Measurements from ENCODE around the gene RBMS1. TPM values are rescaled to one million over a fixed set of nuclear protein-coding genes. Genes with fewer than 3 reads are reported as not detected.

RBMS1 gene
- total RNA-seq, 5 donors from 2014 or later (not counting 1 experiment from before 2014, with no cell fraction given) = 94.2 to 137 (median 105) TPM

DNA sequence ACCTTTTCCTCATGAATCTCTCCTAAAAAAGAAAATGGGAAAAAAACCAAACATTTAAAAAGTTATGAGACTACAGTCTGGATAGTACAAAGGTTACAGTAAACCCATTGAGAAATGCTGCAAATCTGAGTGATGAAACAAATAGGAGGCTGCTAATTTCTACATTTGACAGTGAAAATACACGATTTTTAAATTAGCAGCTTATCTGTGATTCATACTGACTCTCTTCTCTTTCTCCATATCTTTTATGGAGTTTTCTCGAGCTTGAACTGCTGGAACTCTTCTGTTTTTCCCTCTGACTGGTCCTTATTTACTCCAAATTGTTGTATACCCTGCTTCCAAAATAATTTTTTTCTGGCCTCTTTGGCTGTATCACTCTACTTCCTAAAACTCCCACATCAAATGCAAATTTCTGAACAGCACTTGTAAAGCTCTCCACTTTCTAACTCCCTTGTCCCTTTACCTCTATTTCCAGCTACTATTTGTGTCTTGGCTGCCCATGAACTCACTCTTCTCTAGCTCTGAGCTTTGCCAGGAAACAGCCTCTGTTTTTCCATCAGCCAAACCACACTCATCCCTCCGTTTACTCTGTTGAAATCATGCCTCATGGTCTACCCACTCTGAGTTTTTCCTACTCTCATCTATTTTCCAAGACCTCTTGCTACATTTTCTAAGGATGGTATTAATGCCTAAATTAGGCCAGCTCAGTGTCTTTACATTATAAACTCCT is 73.7 kb downstream of the RBMS1 start:
- Mint-ChIP-seq H3K36me3 (peaks cover 5% of the 10 kb centered on the region), H3K4me1 (peaks cover 65 to 79% (median 71%) of the 10 kb centered on the region in 3 donors), H3K4me3 (peak overlapping the region in 1 of 3 donors; percentile 0), H3K9me3 (no peaks in the 10 kb centered on the region), H3K27me3 (no peaks in the 10 kb centered on the region), H3K27ac (peak overlapping the region; percentile 5 to 11)
- no peak overlapping the region for H3K27ac ChIP-seq (ENCODE audit: low read length)
- ATAC-seq (replicated peaks in 1 of 4) (no peak), DNase-seq (no peak)
- CTCF ChIA-PET = interaction anchor here (0.5 to 1.6 kb wide), 4 partner anchors 9 to 96 kb away, joined by 3 to 5 read pairs (median 4); no protein-coding TSS in a partner anchor
- no peak overlapping the region for H3K4me3 ChIP-seq (ENCODE audit: control insufficient read depth in 1 of 2, extremely low read depth in 1 of 2, low read length in 1 of 2)
- H3K36me3 ChIP-seq (ENCODE audit: control insufficient read depth in 2 of 2, extremely low read depth in 1 of 2, insufficient read depth in 1 of 2, low read length in 1 of 2) = no peaks in the 10 kb centered on the region
- H3K27me3 ChIP-seq (replicated peaks in 1 of 2; ENCODE audit: control insufficient read depth in 2 of 2, extremely low read depth in 1 of 2, insufficient read depth in 2 of 2, low read length in 1 of 2) = no peaks in the 10 kb centered on the region
- peaks cover 15 to 34% of the 10 kb centered on the region in 2 experiments for H3K4me1 ChIP-seq (ENCODE audit: control insufficient read depth in 1 of 2, extremely low read depth in 1 of 2, insufficient read depth in 2 of 2, low read length in 2 of 2)
- POLR2A ChIA-PET = interaction anchor here in 1 of 2 donors (0.8 kb wide), 1 partner anchor 13 kb away, joined by 3 read pairs; no protein-coding TSS in a partner anchor
- H3K9me3 ChIP-seq = no peaks in the 10 kb centered on the region
- 79% methylated on average over 3 of the region's 3 CpGs for WGBS (ENCODE audit: insufficient coverage)

DNA sequence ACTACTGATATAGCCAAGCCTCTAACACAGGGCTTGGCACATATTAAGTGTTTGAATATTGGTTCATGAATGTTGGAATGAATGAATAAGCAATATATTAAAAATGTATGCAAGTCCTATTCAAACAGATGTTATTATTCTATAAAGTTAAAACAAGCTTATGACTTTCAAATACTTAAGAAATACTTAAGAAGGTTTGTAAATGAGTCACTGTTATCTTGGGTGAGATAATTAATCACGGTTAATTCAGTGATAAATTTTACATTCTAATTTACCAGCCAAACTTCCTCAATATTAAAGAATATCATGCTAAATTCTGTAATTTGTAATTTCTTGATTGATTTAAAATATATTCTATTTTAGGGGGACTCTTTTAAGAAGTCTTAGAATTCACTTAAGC is 74.8 kb downstream of the RBMS1 start:
- H3K27me3 Mint-ChIP-seq = no peaks in the 10 kb centered on the region
- CTCF ChIA-PET = interaction anchor here (0.5 to 1.6 kb wide), 5 partner anchors 10 to 356 kb away, joined by 3 to 6 read pairs (median 4); no protein-coding TSS in a partner anchor
- peaks cover 70 to 80% (median 71%) of the 10 kb centered on the region in 3 donors for H3K4me1 Mint-ChIP-seq
- H3K4me3 Mint-ChIP-seq = no peak overlapping the region
- POLR2A ChIA-PET = interaction anchor here (0.6 to 0.7 kb wide), 2 partner anchors 14 to 15 kb away, joined by 3 read pairs; no protein-coding TSS in a partner anchor
- H3K4me1 ChIP-seq (ENCODE audit: control insufficient read depth in 1 of 2, extremely low read depth in 1 of 2, insufficient read depth in 2 of 2, low read length in 2 of 2) = peaks cover 14 to 33% of the 10 kb centered on the region in 2 experiments
- DNase-seq (no peak), ATAC-seq (replicated peaks in 1 of 4) (no peak)
- H3K36me3 ChIP-seq (ENCODE audit: control insufficient read depth in 2 of 2, extremely low read depth in 1 of 2, insufficient read depth in 1 of 2, low read length in 1 of 2) = no peaks in the 10 kb centered on the region
- peaks cover 5% of the 10 kb centered on the region for H3K36me3 Mint-ChIP-seq
- no peak overlapping the region for H3K27ac ChIP-seq (ENCODE audit: low read length)
- H3K9me3 Mint-ChIP-seq = no peaks in the 10 kb centered on the region
- no peaks in the 10 kb centered on the region for H3K27me3 ChIP-seq (replicated peaks in 1 of 2; ENCODE audit: control insufficient read depth in 2 of 2, extremely low read depth in 1 of 2, insufficient read depth in 2 of 2, low read length in 1 of 2)
- H3K4me3 ChIP-seq (ENCODE audit: control insufficient read depth in 1 of 2, extremely low read depth in 1 of 2, low read length in 1 of 2) = no peak overlapping the region
- no peaks in the 10 kb centered on the region for H3K9me3 ChIP-seq
- whole genome bisulfite sequencing (ENCODE audit: insufficient coverage) = no CpG with 5 or more reads among the region's 1 CpG
- peak overlapping the region in 1 of 2 donors; percentile 40 for H3K27ac Mint-ChIP-seq

GRCh38 chr2:160418398-160418765 is 75.2 kb downstream of the RBMS1 start:
- Mint-ChIP-seq H3K9me3 (no peaks in the 10 kb centered on the region), H3K27ac (peak overlapping the region; percentile 78 to 81), H3K36me3 (peaks cover 2% of the 10 kb centered on the region), H3K27me3 (no peaks in the 10 kb centered on the region), H3K4me1 (peaks cover 70 to 79% (median 70%) of the 10 kb centered on the region in 3 donors), H3K4me3 (no peak overlapping the region)
- no peak overlapping the region for H3K27ac ChIP-seq (ENCODE audit: low read length)
- no peak for DNase-seq
- peaks cover 9 to 32% of the 10 kb centered on the region in 2 experiments for H3K4me1 ChIP-seq (ENCODE audit: control insufficient read depth in 1 of 2, extremely low read depth in 1 of 2, insufficient read depth in 2 of 2, low read length in 2 of 2)
- no peaks in the 10 kb centered on the region for H3K27me3 ChIP-seq (replicated peaks in 1 of 2; ENCODE audit: control insufficient read depth in 2 of 2, extremely low read depth in 1 of 2, insufficient read depth in 2 of 2, low read length in 1 of 2)
- no CpG with 5 or more reads among the region's 1 CpG for WGBS (ENCODE audit: insufficient coverage)
- ChIA-PET POLR2A (interaction anchor here (0.6 kb wide), 2 partner anchors 9 to 62 kb away, joined by 3 read pairs; no protein-coding TSS in a partner anchor), CTCF (interaction anchor here in 1 of 2 donors (0.5 to 2.0 kb wide), 2 partner anchors 11 to 356 kb away, joined by 6 read pairs; no protein-coding TSS in a partner anchor)
- no peaks in the 10 kb centered on the region for H3K9me3 ChIP-seq
- H3K36me3 ChIP-seq (ENCODE audit: control insufficient read depth in 2 of 2, extremely low read depth in 1 of 2, insufficient read depth in 1 of 2, low read length in 1 of 2) = no peaks in the 10 kb centered on the region
- no peak overlapping the region for H3K4me3 ChIP-seq (ENCODE audit: control insufficient read depth in 1 of 2, extremely low read depth in 1 of 2, low read length in 1 of 2)
- no peak for ATAC-seq (replicated peaks in 1 of 4)

DNA sequence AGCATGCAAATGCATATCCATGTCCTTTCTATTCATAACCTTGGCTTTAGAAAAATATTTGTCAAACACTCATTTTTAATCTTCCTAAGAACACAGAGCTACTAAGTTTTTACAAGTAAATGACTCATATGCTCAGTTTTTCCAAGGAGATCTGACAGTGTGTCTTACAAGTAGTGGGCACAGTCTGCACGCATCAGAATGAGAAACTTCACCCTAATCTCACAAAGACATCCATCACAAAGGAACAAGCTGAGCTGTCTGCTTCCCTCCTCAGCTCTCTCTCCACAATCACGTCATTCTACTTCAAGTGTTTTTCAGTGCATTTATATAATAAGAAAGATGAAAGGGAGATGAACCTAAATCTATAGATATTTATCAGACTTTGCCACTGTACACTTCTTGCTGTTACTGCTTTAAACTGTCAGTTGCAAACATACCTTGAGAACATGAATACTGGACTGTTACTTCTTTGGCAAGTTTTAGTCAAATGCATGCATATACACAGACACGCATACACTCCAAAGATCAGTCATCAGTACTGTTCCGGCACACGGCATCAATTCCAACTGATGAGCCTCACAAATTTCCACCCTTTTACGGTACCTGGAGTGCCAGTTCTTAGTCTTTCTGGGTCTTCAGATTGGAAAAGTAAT is 75.7 kb downstream of the RBMS1 start:
- ChIA-PET CTCF (interaction anchor here (0.6 to 2.0 kb wide), 3 partner anchors 12 to 784 kb away, joined by 4 to 6 read pairs (median 5); no protein-coding TSS in a partner anchor), POLR2A (interaction anchor here (0.6 kb wide), 2 partner anchors 10 to 62 kb away, joined by 3 read pairs; no protein-coding TSS in a partner anchor)

DNA sequence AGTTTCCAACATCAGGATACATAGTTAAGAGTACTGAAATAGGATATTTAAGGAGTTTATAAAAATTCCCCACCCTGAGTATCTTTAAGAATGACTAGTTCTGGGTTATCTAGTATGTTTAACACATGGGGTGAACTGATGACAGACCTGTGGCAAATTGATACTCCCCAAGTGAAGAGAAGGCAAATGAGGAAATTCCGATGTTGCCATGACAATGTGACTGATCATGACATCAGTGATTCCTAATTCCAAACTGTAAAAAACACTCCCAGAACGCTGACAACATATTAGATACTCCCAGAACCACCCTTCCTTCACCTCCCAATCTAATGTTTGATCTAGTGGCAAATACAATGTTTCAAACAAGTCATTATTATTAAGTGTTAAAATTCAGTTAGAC is 77.6 kb downstream of the RBMS1 start:
- Mint-ChIP-seq H3K27ac (no peak overlapping the region), H3K9me3 (no peaks in the 10 kb centered on the region), H3K4me1 (peaks cover 73 to 80% (median 73%) of the 10 kb centered on the region in 3 donors), H3K4me3 (no peak overlapping the region), H3K36me3 (no peaks in the 10 kb centered on the region), H3K27me3 (no peaks in the 10 kb centered on the region)
- Histone ChIP-seq H3K4me1 (ENCODE audit: control insufficient read depth in 1 of 2, extremely low read depth in 1 of 2, insufficient read depth in 2 of 2, low read length in 2 of 2) (peaks cover 20 to 41% of the 10 kb centered on the region in 2 experiments), H3K9me3 (no peaks in the 10 kb centered on the region), H3K4me3 (ENCODE audit: control insufficient read depth in 1 of 2, extremely low read depth in 1 of 2, low read length in 1 of 2) (no peak overlapping the region), H3K27me3 (replicated peaks in 1 of 2; ENCODE audit: control insufficient read depth in 2 of 2, extremely low read depth in 1 of 2, insufficient read depth in 2 of 2, low read length in 1 of 2) (no peaks in the 10 kb centered on the region), H3K36me3 (ENCODE audit: control insufficient read depth in 2 of 2, extremely low read depth in 1 of 2, insufficient read depth in 1 of 2, low read length in 1 of 2) (no peaks in the 10 kb centered on the region), H3K27ac (ENCODE audit: low read length) (no peak overlapping the region)
- no CpG with 5 or more reads among the region's 2 CpGs for WGBS (ENCODE audit: insufficient coverage)
- ChIA-PET POLR2A (no interaction called here), CTCF (no interaction called here)
- ATAC-seq (replicated peaks in 1 of 4) (no peak), DNase-seq (no peak)

More for the DNA sequence above, 75.7 kb downstream of the RBMS1 start:
- peak; percentile 76 to 90 (median 85) for ATAC-seq (replicated peaks in 1 of 4)
- H3K4me1 Mint-ChIP-seq = peaks cover 69 to 80% (median 72%) of the 10 kb centered on the region in 3 donors
- no peak overlapping the region for H3K4me3 ChIP-seq (ENCODE audit: control insufficient read depth in 1 of 2, extremely low read depth in 1 of 2, low read length in 1 of 2)
- H3K36me3 Mint-ChIP-seq = no peaks in the 10 kb centered on the region
- no peaks in the 10 kb centered on the region for H3K36me3 ChIP-seq (ENCODE audit: control insufficient read depth in 2 of 2, extremely low read depth in 1 of 2, insufficient read depth in 1 of 2, low read length in 1 of 2)
- DNase-seq = peak in 5 of 35 experiments; percentile 9 to 53 (median 30)
- H3K9me3 Mint-ChIP-seq = no peaks in the 10 kb centered on the region
- peaks cover 8 to 34% of the 10 kb centered on the region in 2 experiments for H3K4me1 ChIP-seq (ENCODE audit: control insufficient read depth in 1 of 2, extremely low read depth in 1 of 2, insufficient read depth in 2 of 2, low read length in 2 of 2)
- 84% methylated on average over 3 of the region's 6 CpGs for WGBS (ENCODE audit: insufficient coverage)
- peak overlapping the region; percentile 78 to 81 for H3K27ac Mint-ChIP-seq
- no peaks in the 10 kb centered on the region for H3K27me3 Mint-ChIP-seq
- no peak overlapping the region for H3K4me3 Mint-ChIP-seq
- no peak overlapping the region for H3K27ac ChIP-seq (ENCODE audit: low read length)
- H3K27me3 ChIP-seq (replicated peaks in 1 of 2; ENCODE audit: control insufficient read depth in 2 of 2, extremely low read depth in 1 of 2, insufficient read depth in 2 of 2, low read length in 1 of 2) = no peaks in the 10 kb centered on the region
- no peaks in the 10 kb centered on the region for H3K9me3 ChIP-seq

DNA sequence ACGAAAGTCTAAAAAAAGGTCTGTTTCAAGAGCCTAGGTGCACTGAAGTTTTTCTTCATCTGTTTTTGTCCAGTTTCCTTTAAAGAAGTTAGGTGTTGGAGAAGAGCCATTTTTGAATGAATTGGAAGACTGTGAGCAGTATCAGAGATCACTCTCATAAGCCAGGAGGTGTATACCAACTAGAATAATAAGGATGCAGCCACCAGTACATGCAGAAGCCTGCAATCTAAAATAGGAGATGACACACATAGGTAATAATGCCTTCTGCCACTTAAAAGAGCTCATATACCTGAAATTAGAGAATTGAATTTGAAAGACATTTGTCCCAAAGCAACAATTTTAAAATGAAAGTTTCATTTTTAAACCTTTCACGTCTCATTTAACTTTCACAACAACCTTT is 81.7 kb downstream of the RBMS1 start:
- no peak for DNase-seq
- Histone ChIP-seq H3K4me3 (ENCODE audit: control insufficient read depth in 1 of 2, extremely low read depth in 1 of 2, low read length in 1 of 2) (peak overlapping the region in 1 of 2 donors; percentile 12), H3K36me3 (ENCODE audit: control insufficient read depth in 2 of 2, extremely low read depth in 1 of 2, insufficient read depth in 1 of 2, low read length in 1 of 2) (no peaks in the 10 kb centered on the region), H3K27ac (ENCODE audit: low read length) (peak overlapping the region; percentile 77), H3K27me3 (replicated peaks in 1 of 2; ENCODE audit: control insufficient read depth in 2 of 2, extremely low read depth in 1 of 2, insufficient read depth in 2 of 2, low read length in 1 of 2) (no peaks in the 10 kb centered on the region), H3K4me1 (ENCODE audit: control insufficient read depth in 1 of 2, extremely low read depth in 1 of 2, insufficient read depth in 2 of 2, low read length in 2 of 2) (peaks cover 31 to 34% of the 10 kb centered on the region in 2 experiments), H3K9me3 (no peaks in the 10 kb centered on the region)
- ChIA-PET POLR2A (interaction anchor here in 1 of 2 donors (0.6 kb wide), 2 partner anchors 8 to 15 kb away, joined by 3 read pairs; no protein-coding TSS in a partner anchor), CTCF (interaction anchor here in 1 of 2 donors (1.4 kb wide), 1 partner anchor 37 kb away, joined by 3 read pairs; no protein-coding TSS in a partner anchor)
- no peaks in the 10 kb centered on the region for H3K9me3 Mint-ChIP-seq
- no peaks in the 10 kb centered on the region for H3K36me3 Mint-ChIP-seq
- 0% methylated on average over 1 of the region's 2 CpGs for WGBS (ENCODE audit: insufficient coverage)
- H3K27me3 Mint-ChIP-seq = no peaks in the 10 kb centered on the region
- H3K4me1 Mint-ChIP-seq = peaks cover 65 to 73% (median 73%) of the 10 kb centered on the region in 3 donors
- ATAC-seq (replicated peaks in 1 of 4) = no peak
- H3K27ac Mint-ChIP-seq = peak overlapping the region; percentile 90 to 92
- peak overlapping the region; percentile 41 to 75 (median 72) for H3K4me3 Mint-ChIP-seq

All from T-cell (primary cell).